Astrocyte of the hippocampus (primary cell): ENCODE results near the gene WNT2B.

Experiments
- DNase-seq: peaks from one replicate; pipeline ENCODE4 v3.0.0; 2011; ENCODE audit warnings: low read depth, low spot score

Gene WNT2B

GRCh38 chr1:112527266-112528010 lies 18.7 kb downstream of the WNT2B start:
- DNase-seq = peak; percentile 80

GRCh38 chr1:112528076-112528475 lies 19.3 kb downstream of the WNT2B start:
- no peak for DNase-seq

- DNase-seq = no peak
These were observed 20.5 kb downstream of the WNT2B start for GRCh38 chr1:112529301-112529700.

- no peak for DNase-seq
These were observed 22.1 kb downstream of the WNT2B start for GRCh38 chr1:112530832-112531231.

GRCh38 chr1:112532064-112532463 lies 23.3 kb downstream of the WNT2B start:
- DNase-seq = peak; percentile 72

GRCh38 chr1:112533029-112533428 lies 24.3 kb downstream of the WNT2B start:
- DNase-seq = peak; percentile 60

GRCh38 chr1:112536561-112536960 lies 27.8 kb downstream of the WNT2B start:
- DNase-seq = peak; percentile 81

GRCh38 chr1:112537456-112537855 lies 28.7 kb downstream of the WNT2B start:
- DNase-seq = peak; percentile 55

- DNase-seq = no peak
These were observed 30.1 kb downstream of the WNT2B start for GRCh38 chr1:112538883-112539282.

GRCh38 chr1:112540226-112540794 lies 31.5 kb downstream of the WNT2B start:
- DNase-seq = peak; percentile 45

GRCh38 chr1:112541299-112541698 lies 32.5 kb downstream of the WNT2B start:
- no peak for DNase-seq

- DNase-seq = no peak
These were observed 33.6 kb downstream of the WNT2B start for GRCh38 chr1:112542206-112542973.

- peak; percentile 87 for DNase-seq
These were observed 35.4 kb downstream of the WNT2B start for GRCh38 chr1:112544011-112544688.

GRCh38 chr1:112544751-112545150 lies 36.0 kb downstream of the WNT2B start:
- DNase-seq = no peak

- DNase-seq = peak; percentile 63
These were observed 37.3 kb downstream of the WNT2B start for GRCh38 chr1:112546076-112546475.

GRCh38 chr1:112548547-112548946 lies 39.8 kb downstream of the WNT2B start:
- no peak for DNase-seq

GRCh38 chr1:112549590-112549989 lies 40.8 kb downstream of the WNT2B start:
- DNase-seq = no peak

GRCh38 chr1:112554411-112554810 lies 45.6 kb downstream of the WNT2B start:
- DNase-seq = no peak

- DNase-seq = no peak
These were observed 48.6 kb downstream of the WNT2B start for GRCh38 chr1:112557385-112557784.

GRCh38 chr1:112558634-112559033 lies 49.9 kb downstream of the WNT2B start:
- DNase-seq = no peak

- no peak for DNase-seq
These were observed 54.6 kb downstream of the WNT2B start for GRCh38 chr1:112563341-112563740.

- DNase-seq = no peak
These were observed 55.3 kb downstream of the WNT2B start for GRCh38 chr1:112564081-112564480.
